B cell (primary cell): ENCODE data around the gene NF2. TPM values are rescaled to one million over a fixed set of nuclear protein-coding genes. Genes with fewer than 3 reads are reported as not detected.
A peak's percentile ranks its signal among the peaks of the same experiment; 100 is the strongest.

Experiments
- ATAC-seq: fragments of 200-7000 bp; cut with Tn5 transposase; one replicate; pipeline ENCODE4 v1.10.0; 2021; ENCODE audit warnings: low read depth, mild to moderate bottlenecking, moderate number of reproducible peaks, moderate library complexity
- CTCF ChIA-PET: fragments of 350-600 bp; sonication (Branson Sonifier 250); formaldehyde crosslinking; loops from one replicate; lab custom pipeline; 2021; ENCODE audit warnings: antibody characterized with exemption, inconsistent platforms; lab: Charles Lee
- POLR2A ChIA-PET: fragments of 350-600 bp; sonication (Branson Sonifier 250); formaldehyde crosslinking; loops from one replicate; lab custom pipeline; 2021; ENCODE audit warnings: antibody characterized with exemption; lab: Charles Lee
- DNase-seq: peaks from one replicate; pipeline ENCODE4 v3.0.0; 2013
- H2AFZ ChIP-seq: 2 replicates; pipeline ENCODE4 v1.6.1; 2012; ENCODE audit warnings: mild to moderate bottlenecking, low read depth, low read length; ENCODE audit not compliant: insufficient read depth, poor library complexity, severe bottlenecking
- H3K27ac ChIP-seq, 2 donors: 1 replicate in 1 of 2; 2 replicates in 1 of 2; pipeline ENCODE4 v1.5.1; 2012 to 2013; ENCODE audit warnings: low read length in 2 of 2, mild to moderate bottlenecking in 2 of 2, moderate library complexity in 1 of 2
- H3K27me3 ChIP-seq, 4 experiments: fragments of 200-600 bp in 1 of 4; sonication (generic) in 1 of 4; replicated peaks in 1 of 4; 1 replicate in 2 of 4; 2 replicates in 2 of 4; pipeline versions ENCODE4 v1.6.1 to v1.7.0; 2013 to 2016; ENCODE audit warnings: low read length in 3 of 4, mild to moderate bottlenecking in 2 of 4, mixed read lengths in 1 of 4, moderate library complexity in 1 of 4; ENCODE audit not compliant: insufficient read depth in 4 of 4, control insufficient read depth in 3 of 4; ENCODE audit errors: control extremely low read depth in 1 of 4
- H3K36me3 ChIP-seq, 2 experiments: replicated peaks in 1 of 2; 1 replicate in 1 of 2; 2 replicates in 1 of 2; pipeline versions ENCODE4 v1.6.1 to v1.7.1; 2013; ENCODE audit warnings: low read length in 1 of 2; ENCODE audit not compliant: insufficient read depth in 2 of 2, control insufficient read depth in 1 of 2; ENCODE audit errors: control extremely low read depth in 1 of 2, extremely low read depth in 1 of 2
- H3K4me1 ChIP-seq, 2 donors: fragments of 200-600 bp in 1 of 2; sonication (generic) in 1 of 2; 1 replicate in 1 of 2; 2 replicates in 1 of 2; pipeline versions ENCODE4 v1.5.1 to v1.6.1; 2013 to 2017; ENCODE audit warnings: low read length in 2 of 2; ENCODE audit not compliant: control insufficient read depth in 2 of 2, insufficient read depth in 2 of 2
- H3K4me2 ChIP-seq: replicated peaks from 2 replicates; pipeline ENCODE3; 2012; ENCODE audit warnings: mild to moderate bottlenecking, low read depth, low read length; ENCODE audit not compliant: poor library complexity, severe bottlenecking
- H3K4me3 ChIP-seq, 5 experiments: fragments of 200-600 bp in 1 of 5; sonication (generic) in 1 of 5; 1 replicate in 3 of 5; 2 replicates in 2 of 5; pipeline versions ENCODE4 v1.5.1 to v1.7.0; 2011 to 2016; ENCODE audit warnings: low read length in 4 of 5, mild to moderate bottlenecking in 4 of 5, low read depth in 2 of 5, control low read depth in 1 of 5, moderate library complexity in 1 of 5; ENCODE audit not compliant: insufficient read depth in 1 of 5; ENCODE audit errors: control extremely low read depth in 1 of 5, extremely low read depth in 1 of 5
- H3K79me2 ChIP-seq: fragments of 200-600 bp; sonication (generic); one replicate; pipeline ENCODE4 v1.6.0; 2016; ENCODE audit warnings: low read length; ENCODE audit not compliant: control insufficient read depth, insufficient read depth
- H3K9ac ChIP-seq: fragments of 200-600 bp; sonication (generic); 2 replicates; pipeline ENCODE4 v1.6.1; 2017; ENCODE audit warnings: mild to moderate bottlenecking, low read length, moderate library complexity
- H3K9me3 ChIP-seq, 3 donors: one replicate each; pipeline versions ENCODE4 v1.6.1 to v1.7.1; 2013; ENCODE audit warnings: low read length in 2 of 3; ENCODE audit not compliant: control insufficient read depth in 2 of 3, insufficient read depth in 1 of 3; ENCODE audit errors: control extremely low read depth in 1 of 3
- H4K20me1 ChIP-seq: 2 replicates; pipeline ENCODE4 v1.6.0; 2012; ENCODE audit warnings: mild to moderate bottlenecking, low read length; ENCODE audit not compliant: insufficient read depth, control insufficient read depth, poor library complexity, severe bottlenecking
- H3K27ac Mint-ChIP-seq: one replicate; pipeline ENCODE4 v1.8.0; 2021; ENCODE audit warnings: mixed read lengths
- H3K27me3 Mint-ChIP-seq: one replicate; pipeline ENCODE4 v1.8.0; 2021; ENCODE audit warnings: mixed read lengths
- H3K4me1 Mint-ChIP-seq: one replicate; pipeline ENCODE4 v1.8.0; 2021; ENCODE audit warnings: mixed read lengths
- H3K4me3 Mint-ChIP-seq: one replicate; pipeline ENCODE4 v1.8.0; 2021; ENCODE audit warnings: mixed read lengths
- H3K9me3 Mint-ChIP-seq: one replicate; pipeline ENCODE4 v1.8.0; 2022; ENCODE audit warnings: mixed read lengths; ENCODE audit not compliant: insufficient read depth
- CTCF ChIP-seq: fragments of 200-600 bp; IDR thresholded peaks from one replicate; pipeline ENCODE4 v1.8.0; 2022; ENCODE audit warnings: antibody characterized with exemption, mild to moderate bottlenecking
- EZH2 ChIP-seq: IDR thresholded peaks from 2 replicates; pipeline ENCODE4 v1.6.1; 2012; ENCODE audit warnings: borderline replicate concordance, low read depth, mild to moderate bottlenecking, moderate library complexity, low read length; ENCODE audit not compliant: insufficient read depth, poor library complexity, severe bottlenecking
- WGBS: methylation state at CpG from one replicate; pipeline ENCODE4 v1.1.5; 2013; ENCODE audit warnings: missing lambda C conversion rate; ENCODE audit not compliant: insufficient coverage; 5-methylcytosine and 5-hydroxymethylcytosine counted together
- intact Hi-C: fragments of 100-400 bp; cut with micrococcal nuclease; formaldehyde crosslinking; loops from one replicate; pipeline ENCODE4 v1.10.0; 2022
- polyA plus RNA-seq: library from polyadenylated mRNA; depleted of rRNA; stranded (reverse); fragments of >200 nt; gene quantifications from 2 replicates; pipeline ENCODE4 v1.2.3, GENCODE V29; 2012
- total RNA-seq, 2 donors: library from RNA; stranded (reverse); fragments of 120-200 nt in 1 of 2; gene quantifications; 1 replicate in 1 of 2; 2 replicates in 1 of 2; pipeline versions ENCODE4 v1.2.3 to v1.2.4, GENCODE V29; 2013 to 2022

Gene NF2
- total and polyA plus RNA-seq, 2 donors (not counting 1 experiment from before 2014, with no cell fraction given) = 9.4 to 26.6 TPM

GRCh38 chr22:29701155-29701999 lies 97.9 kb downstream of the NF2 start:
- H3K4me1 ChIP-seq = peaks cover 19 to 28% of the 10 kb centered on the region in 2 donors
- H4K20me1 ChIP-seq = no peaks in the 10 kb centered on the region
- Mint-ChIP-seq H3K27me3 (peaks cover 11% of the 10 kb centered on the region), H3K4me1 (peaks cover 20% of the 10 kb centered on the region), H3K9me3 (no peaks in the 10 kb centered on the region), H3K4me3 (no peak overlapping the region), H3K27ac (no peak overlapping the region)
- H3K27ac ChIP-seq = no peak overlapping the region
- POLR2A ChIA-PET = no interaction called here
- no peak overlapping the region for H3K4me3 ChIP-seq
- H3K79me2 ChIP-seq = no peaks in the 10 kb centered on the region
- no peak overlapping the region for H3K4me2 ChIP-seq
- H3K9ac ChIP-seq = no peak overlapping the region
- no peak for TF ChIP-seq EZH2
- TF ChIP-seq CTCF = no peak
- H3K36me3 ChIP-seq = peaks cover 0 to 11% of the 10 kb centered on the region in 2 experiments
- peaks cover 0 to 19% (median 4%) of the 10 kb centered on the region in 4 experiments for H3K27me3 ChIP-seq
- DNase-seq (peak; percentile 36), ATAC-seq (peak; percentile 47)
- CTCF ChIA-PET = interaction anchor here (0.9 to 1.3 kb wide), 2 partner anchors 65 to 303 kb away, joined by 3 read pairs; no protein-coding TSS in a partner anchor
- 27% methylated on average over 14 of the region's 14 CpGs for WGBS
- intact Hi-C loops = no loop called here
- H3K9me3 ChIP-seq = peaks cover 0 to 2% (median 0%) of the 10 kb centered on the region in 3 donors
- H2AFZ ChIP-seq = no peak overlapping the region
